Endothelial cell (in vitro differentiated cells): ENCODE measurements around the gene HSP90AB1. TPM values are rescaled to one million over a fixed set of nuclear protein-coding genes. Genes with fewer than 3 reads are reported as not detected.

ENCODE experiments used
- DNase-seq: peaks from one replicate; pipeline ENCODE4 v3.0.0; 2021; ENCODE audit warnings: low spot score
- H3K27ac Mint-ChIP-seq: one replicate; pipeline ENCODE4 v1.8.0; 2021; ENCODE audit warnings: mixed read lengths, inconsistent platforms; ENCODE audit not compliant: unreplicated experiment
- H3K27me3 Mint-ChIP-seq: one replicate; pipeline ENCODE4 v1.8.0; 2021; ENCODE audit warnings: mild to moderate bottlenecking, moderate library complexity, mixed read lengths, inconsistent platforms; ENCODE audit not compliant: unreplicated experiment
- H3K36me3 Mint-ChIP-seq: one replicate; pipeline ENCODE4 v1.8.0; 2021; ENCODE audit warnings: mild to moderate bottlenecking, low read depth, mixed read lengths, inconsistent platforms; ENCODE audit not compliant: unreplicated experiment
- H3K4me1 Mint-ChIP-seq: one replicate; pipeline ENCODE4 v1.8.0; 2021; ENCODE audit warnings: mild to moderate bottlenecking, mixed read lengths, inconsistent platforms; ENCODE audit not compliant: unreplicated experiment
- H3K4me3 Mint-ChIP-seq: one replicate; pipeline ENCODE4 v1.8.0; 2021; ENCODE audit warnings: mild to moderate bottlenecking, mixed read lengths, inconsistent platforms; ENCODE audit not compliant: unreplicated experiment
- H3K9me3 Mint-ChIP-seq: one replicate; pipeline ENCODE4 v1.8.0; 2021; ENCODE audit warnings: mixed read lengths, inconsistent platforms; ENCODE audit not compliant: unreplicated experiment
- CTCF ChIP-seq: fragments of 200-600 bp; sonication (generic); IDR thresholded peaks from one replicate; pipeline ENCODE4 v1.5.0; 2021; ENCODE audit warnings: antibody characterized with exemption; ENCODE audit not compliant: unreplicated experiment
- total RNA-seq: library from RNA; stranded (reverse); fragmentation: NEBNext Ultra II Directional; extraction: Animal tissue kit (Norgen Biotek cat#: 25700); gene quantifications from one replicate; pipeline ENCODE4 v1.2.1, GENCODE V29; 2021; ENCODE audit not compliant: unreplicated experiment

The HSP90AB1 gene
- total RNA-seq, 1 donor from 2014 or later, result 962 TPM

- H3K36me3 Mint-ChIP-seq, result peaks cover 80% of the 10 kb centered on the region
Observed at GRCh38 chr6:44251576-44252524, 4.9 kb downstream of the HSP90AB1 start.

DNA sequence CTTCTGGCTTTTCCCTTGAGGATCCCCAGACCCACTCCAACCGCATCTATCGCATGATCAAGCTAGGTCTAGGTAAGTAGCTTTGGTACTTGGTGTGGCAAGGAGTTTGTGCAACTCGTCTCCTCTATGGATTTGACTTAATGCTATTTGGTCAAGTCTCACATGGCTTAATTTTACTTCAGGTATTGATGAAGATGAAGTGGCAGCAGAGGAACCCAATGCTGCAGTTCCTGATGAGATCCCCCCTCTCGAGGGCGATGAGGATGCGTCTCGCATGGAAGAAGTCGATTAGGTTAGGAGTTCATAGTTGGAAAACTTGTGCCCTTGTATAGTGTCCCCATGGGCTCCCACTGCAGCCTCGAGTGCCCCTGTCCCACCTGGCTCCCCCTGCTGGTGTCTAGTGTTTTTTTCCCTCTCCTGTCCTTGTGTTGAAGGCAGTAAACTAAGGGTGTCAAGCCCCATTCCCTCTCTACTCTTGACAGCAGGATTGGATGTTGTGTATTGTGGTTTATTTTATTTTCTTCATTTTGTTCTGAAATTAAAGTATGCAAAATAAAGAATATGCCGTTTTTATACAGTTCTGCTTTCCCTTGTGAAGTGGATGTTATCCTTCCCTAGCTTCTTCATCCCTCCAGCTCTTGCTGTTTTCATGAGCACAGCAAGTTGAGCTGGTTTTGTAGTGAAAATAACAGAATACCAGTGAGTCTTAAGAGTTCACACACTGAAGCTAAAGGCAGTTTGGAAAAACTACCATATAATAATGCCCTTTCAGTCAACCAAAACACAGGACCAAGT, 6.6 kb downstream of the HSP90AB1 start:
- peaks cover 14% of the 10 kb centered on the region for H3K27me3 Mint-ChIP-seq
- H3K36me3 Mint-ChIP-seq, result peaks cover 76% of the 10 kb centered on the region
- peak overlapping the region; percentile 77 for H3K4me3 Mint-ChIP-seq
- peak overlapping the region; percentile 16 for H3K27ac Mint-ChIP-seq
- peak; percentile 73 for DNase-seq
- no peak for TF ChIP-seq CTCF
- H3K4me1 Mint-ChIP-seq, result peaks cover 51% of the 10 kb centered on the region
- no peaks in the 10 kb centered on the region for H3K9me3 Mint-ChIP-seq

More at GRCh38 chr6:44251576-44252524, 4.9 kb downstream of the HSP90AB1 start:
- Mint-ChIP-seq H3K27me3 (peaks cover 14% of the 10 kb centered on the region), H3K9me3 (no peaks in the 10 kb centered on the region), H3K4me3 (peak overlapping the region; percentile 52), H3K27ac (no peak overlapping the region), H3K4me1 (peaks cover 52% of the 10 kb centered on the region)
- TF ChIP-seq CTCF, result no peak
- DNase-seq, result no peak

GRCh38 chr6:44254191-44255104, 7.5 kb downstream of the HSP90AB1 start:
- H3K4me3 Mint-ChIP-seq, result peak overlapping the region; percentile 70

More at GRCh38 chr6:44254191-44255104, 7.5 kb downstream of the HSP90AB1 start:
- peaks cover 14% of the 10 kb centered on the region for H3K27me3 Mint-ChIP-seq
- DNase-seq, result no peak
- peak overlapping the region; percentile 20 for H3K27ac Mint-ChIP-seq
- no peak for TF ChIP-seq CTCF
- H3K9me3 Mint-ChIP-seq, result no peaks in the 10 kb centered on the region
- H3K36me3 Mint-ChIP-seq, result peaks cover 70% of the 10 kb centered on the region
- peaks cover 44% of the 10 kb centered on the region for H3K4me1 Mint-ChIP-seq
